Brain microvascular endothelial cell (primary cell): Measurements from ENCODE around the gene RPS6KC1.

Experiments
- DNase-seq: peaks from one replicate; pipeline ENCODE4 v3.0.0-alpha.2; 2020
- H3K27ac ChIP-seq: fragments of 250-450 bp; sonication (Bioruptor Pico); 2 replicates; pipeline ENCODE4 v1.5.1; 2020; ENCODE audit warnings: mild to moderate bottlenecking, moderate library complexity
- H3K27me3 ChIP-seq: fragments of 250-450 bp; sonication (Bioruptor Pico); replicated peaks from 2 replicates; pipeline ENCODE4 v1.5.1; 2020; ENCODE audit warnings: mild to moderate bottlenecking
- H3K36me3 ChIP-seq: fragments of 250-450 bp; sonication (Bioruptor Pico); replicated peaks from 2 replicates; pipeline ENCODE4 v1.5.1; 2020; ENCODE audit warnings: mild to moderate bottlenecking
- H3K4me3 ChIP-seq: 2 replicates; pipeline ENCODE4 v1.5.1; 2011; ENCODE audit warnings: low read depth, mild to moderate bottlenecking, control low read depth, low read length, moderate library complexity
- CTCF ChIP-seq: IDR thresholded peaks from 2 replicates; pipeline ENCODE4 v1.5.1; 2011; ENCODE audit warnings: low read depth, mild to moderate bottlenecking, moderate library complexity, low read length, control low read depth, inconsistent platforms; ENCODE audit errors: missing control alignments
- in situ Hi-C: cut with HindIII; loops from 2 replicates; pipeline ENCODE4 v1.10.0; 2017; ENCODE audit warnings: low sequenced_read_pairs, low pct_ligation_motif_present

RPS6KC1 gene

GRCh38 chr1:213051881-213052202 lies 801 bp downstream of the RPS6KC1 start:
- H3K4me3 ChIP-seq: peak overlapping the region; percentile 95
- DNase-seq: no peak
- in situ Hi-C loops: no loop called here
- no peaks in the 10 kb centered on the region for H3K36me3 ChIP-seq
- peak overlapping the region; percentile 51 for H3K27ac ChIP-seq
- no peaks in the 10 kb centered on the region for H3K27me3 ChIP-seq
- no peak for TF ChIP-seq CTCF

- in situ Hi-C loops: no loop called here
- DNase-seq: no peak
- no peak overlapping the region for H3K4me3 ChIP-seq
- no peak for TF ChIP-seq CTCF
- no peak overlapping the region for H3K27ac ChIP-seq
- H3K36me3 ChIP-seq: no peaks in the 10 kb centered on the region
- no peaks in the 10 kb centered on the region for H3K27me3 ChIP-seq
Observed at GRCh38 chr1:213053455-213053854, 2.4 kb downstream of the RPS6KC1 start.

DNA sequence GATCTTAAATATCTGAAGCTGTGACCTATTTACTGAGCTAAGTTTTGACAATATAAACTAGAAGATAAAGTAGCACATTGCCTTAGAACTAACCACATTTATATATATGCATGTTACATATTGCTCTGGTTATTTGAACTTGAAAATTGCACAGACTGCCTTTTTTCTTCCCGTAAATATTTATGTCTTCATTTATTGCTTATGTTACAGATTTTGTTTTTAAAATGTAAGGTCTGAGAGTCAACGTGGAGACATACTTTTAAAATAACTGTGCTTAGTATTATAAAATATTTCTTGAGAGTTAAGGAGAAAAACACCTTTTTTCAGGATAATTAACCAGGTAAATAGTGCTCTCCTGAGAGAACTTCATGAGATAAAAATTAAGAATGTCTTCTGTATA lies 3.1 kb downstream of the RPS6KC1 start:
- no peak for TF ChIP-seq CTCF
- in situ Hi-C loops: no loop called here

GRCh38 chr1:213054733-213055591 lies 3.9 kb downstream of the RPS6KC1 start:
- H3K4me3 ChIP-seq: no peak overlapping the region
- TF ChIP-seq CTCF: no peak
- no peak for DNase-seq
- no peak overlapping the region for H3K27ac ChIP-seq
- H3K27me3 ChIP-seq: no peaks in the 10 kb centered on the region
- in situ Hi-C loops: no loop called here
- H3K36me3 ChIP-seq: no peaks in the 10 kb centered on the region

More for the DNA sequence above, 3.1 kb downstream of the RPS6KC1 start:
- Histone ChIP-seq H3K27me3 (no peaks in the 10 kb centered on the region), H3K4me3 (no peak overlapping the region), H3K36me3 (no peaks in the 10 kb centered on the region), H3K27ac (no peak overlapping the region)
- no peak for DNase-seq

GRCh38 chr1:213055767-213056166 lies 4.7 kb downstream of the RPS6KC1 start:
- in situ Hi-C loops: no loop called here
- no peak overlapping the region for H3K27ac ChIP-seq

More at GRCh38 chr1:213055767-213056166, 4.7 kb downstream of the RPS6KC1 start:
- TF ChIP-seq CTCF: no peak
- Histone ChIP-seq H3K27me3 (no peaks in the 10 kb centered on the region), H3K4me3 (no peak overlapping the region), H3K36me3 (no peaks in the 10 kb centered on the region)
- no peak for DNase-seq
